HG03354 (cell line): ENCODE measurements around the gene PHLDB2.

Source experiments
- ATAC-seq: cut with Tn5 transposase; IDR thresholded peaks from one replicate; pipeline ENCODE4 v1.9.1; 2021; ENCODE audit warnings: mild to moderate bottlenecking; ENCODE audit not compliant: unreplicated experiment, poor library complexity, severe bottlenecking

PHLDB2 gene

DNA sequence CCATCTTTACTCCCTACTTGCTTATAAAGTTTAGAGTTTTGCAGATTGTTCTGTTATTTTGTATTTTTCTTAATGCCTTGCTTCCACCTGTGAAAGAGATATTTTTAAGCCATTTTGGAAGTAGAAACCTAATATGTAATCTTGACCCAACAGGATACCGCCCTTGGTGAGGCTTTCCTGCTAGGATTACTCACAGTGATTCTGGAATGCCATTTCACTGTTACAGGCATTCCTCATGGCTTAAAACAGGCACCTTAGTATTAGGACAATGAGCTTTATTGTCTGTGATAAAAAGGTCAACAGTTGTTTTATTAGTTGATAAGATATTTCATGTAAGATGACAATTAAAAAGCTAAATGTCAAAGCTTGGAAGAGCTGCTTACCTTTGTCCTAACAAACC is 58.2 kb downstream of the PHLDB2 start:
- no peak for ATAC-seq

GRCh38 chr3:111919370-111920065 is 60.5 kb downstream of the PHLDB2 start:
- no peak for ATAC-seq

- ATAC-seq, result no peak
These were observed 62.1 kb downstream of the PHLDB2 start for GRCh38 chr3:111921181-111921580.

GRCh38 chr3:111923095-111923771 is 64.2 kb downstream of the PHLDB2 start:
- ATAC-seq, result no peak

GRCh38 chr3:111923806-111924205 is 64.7 kb downstream of the PHLDB2 start:
- ATAC-seq, result no peak

DNA sequence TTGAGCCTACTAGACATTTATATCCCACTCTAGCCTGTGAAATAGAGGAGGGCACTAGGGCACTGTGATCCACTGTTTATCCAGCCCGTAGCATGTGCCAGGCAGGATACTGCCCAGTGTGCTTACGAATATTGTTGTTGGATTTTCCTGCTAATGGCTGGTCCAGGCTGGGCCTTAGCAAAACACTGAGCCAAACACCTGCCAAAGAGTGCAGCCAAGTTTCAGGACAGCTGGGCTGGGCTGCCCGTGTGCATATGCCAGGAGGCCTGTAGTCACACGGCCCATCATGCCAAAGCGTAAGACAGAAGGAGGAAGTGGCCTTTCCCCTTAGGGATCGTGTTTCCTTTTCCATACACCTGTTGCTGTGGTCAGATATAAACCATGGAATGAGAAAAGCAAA is 65.2 kb downstream of the PHLDB2 start:
- ATAC-seq, result no peak

GRCh38 chr3:111926266-111926676 is 67.2 kb downstream of the PHLDB2 start:
- ATAC-seq, result no peak

DNA sequence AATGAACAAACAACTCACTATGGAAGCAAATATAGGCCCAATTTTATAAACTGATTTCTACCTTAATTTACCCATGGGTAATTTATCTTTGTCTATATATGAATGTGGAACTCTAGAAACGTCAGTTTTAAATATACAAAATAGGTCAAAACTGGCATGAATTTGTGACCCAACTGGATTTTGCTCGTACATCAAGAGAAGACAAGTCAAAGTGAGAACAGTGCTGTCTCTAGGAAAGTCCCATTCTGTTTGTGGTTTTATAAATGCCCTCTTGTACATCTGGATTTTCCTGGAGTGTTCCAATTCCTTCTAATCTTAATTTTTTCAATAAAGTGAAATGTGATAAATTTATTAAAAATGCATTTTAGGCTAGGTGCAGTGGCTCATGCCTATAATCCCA is 69.5 kb downstream of the PHLDB2 start:
- ATAC-seq, result no peak

DNA sequence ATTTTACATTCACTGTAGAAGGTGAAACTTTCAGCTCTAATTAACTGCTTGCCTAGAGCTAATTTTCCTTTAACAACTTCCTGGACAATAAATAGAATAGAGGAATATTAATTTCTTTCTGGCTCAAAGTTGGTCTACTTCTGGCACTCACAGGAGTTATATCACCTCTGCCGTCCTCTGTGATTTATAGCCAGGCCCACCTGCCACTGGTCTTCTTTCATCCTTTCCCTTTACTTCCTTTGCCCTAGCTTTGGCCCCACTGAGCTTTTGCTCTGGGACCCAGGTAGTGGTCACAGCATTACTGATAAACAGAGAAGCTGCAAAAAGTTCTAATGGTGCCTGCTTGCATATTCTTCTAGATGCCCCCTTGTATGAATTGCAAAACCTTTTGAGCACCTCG is 70.4 kb downstream of the PHLDB2 start:
- no peak for ATAC-seq

GRCh38 chr3:111932946-111933345 is 73.9 kb downstream of the PHLDB2 start:
- no peak for ATAC-seq

- ATAC-seq, result no peak
These were observed 77.3 kb downstream of the PHLDB2 start for GRCh38 chr3:111936191-111936841.

- ATAC-seq, result no peak
These were observed 77.9 kb downstream of the PHLDB2 start for GRCh38 chr3:111936967-111937366.

DNA sequence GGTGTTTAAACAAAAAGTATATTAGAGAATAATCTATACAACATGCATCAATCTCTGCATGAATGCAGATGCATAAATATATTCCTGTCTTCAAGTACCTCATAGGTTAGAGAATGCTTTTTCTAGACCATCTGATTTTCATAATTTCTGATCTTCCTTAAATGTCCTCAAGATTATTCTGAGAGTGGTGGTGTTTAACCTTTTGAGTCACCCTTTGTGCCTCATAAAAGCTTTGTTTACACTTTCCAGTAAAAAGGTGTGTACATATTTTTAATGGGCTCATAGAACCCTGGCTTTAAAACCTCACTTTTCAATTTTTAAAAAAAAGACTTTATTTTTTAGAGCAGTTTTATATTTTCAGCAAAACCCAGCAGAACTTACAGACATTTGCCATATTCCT is 78.8 kb downstream of the PHLDB2 start:
- ATAC-seq, result no peak

GRCh38 chr3:111939873-111940272 is 80.8 kb downstream of the PHLDB2 start:
- no peak for ATAC-seq

DNA sequence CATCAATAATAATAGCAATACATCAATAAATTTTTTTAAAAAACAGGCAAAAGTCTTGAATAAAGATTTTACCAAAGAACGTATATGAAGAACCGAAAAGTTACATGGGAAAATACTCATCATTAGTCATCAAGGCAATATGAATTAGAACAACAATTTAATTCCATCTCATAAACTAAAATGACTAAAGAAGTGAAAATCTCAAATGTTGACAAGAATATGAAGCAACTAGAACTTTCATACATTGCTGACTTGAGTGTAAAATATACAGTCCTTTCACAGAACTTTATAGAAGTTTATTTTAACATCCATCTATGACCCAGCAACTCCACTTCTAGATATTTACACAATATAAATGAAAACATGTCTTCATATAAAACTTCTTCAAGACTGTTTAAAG is 84.5 kb downstream of the PHLDB2 start:
- no peak for ATAC-seq

DNA sequence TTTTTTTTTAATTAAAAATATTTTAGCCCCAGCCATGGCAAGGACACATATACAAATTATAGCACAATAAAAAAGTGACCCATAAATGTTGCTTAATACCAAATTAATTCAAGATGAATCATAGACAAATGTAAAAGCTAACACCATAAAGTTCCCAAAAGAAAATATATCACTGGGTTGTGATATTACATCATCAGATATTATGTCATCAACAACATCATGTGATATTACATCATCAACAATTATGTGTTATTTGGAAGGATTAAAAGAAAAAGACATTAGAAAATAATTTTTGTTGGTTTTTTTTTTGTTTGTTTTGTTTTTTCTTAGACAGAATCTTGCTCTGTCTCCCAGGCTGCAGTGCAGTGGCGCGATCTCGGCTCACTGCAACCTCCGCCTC is 85.3 kb downstream of the PHLDB2 start:
- no peak for ATAC-seq

DNA sequence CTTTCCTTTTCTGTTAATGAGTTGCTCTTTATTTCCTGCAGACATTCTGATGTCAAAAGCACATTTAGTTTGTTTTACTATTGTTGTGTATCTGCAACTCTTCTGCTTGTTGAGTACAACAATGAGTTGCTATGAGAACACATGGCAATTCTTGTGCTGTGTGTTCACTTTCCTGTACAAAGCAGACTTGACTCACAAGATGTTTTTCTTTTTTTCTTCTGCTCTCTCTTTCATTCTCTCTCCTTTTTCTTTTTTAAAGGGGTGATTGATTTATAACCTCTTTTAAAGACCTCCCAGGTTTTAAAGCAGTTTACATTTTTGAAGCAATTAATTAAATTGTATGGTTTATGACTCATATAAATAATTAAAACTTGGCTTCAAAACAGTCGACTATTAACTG is 88.2 kb downstream of the PHLDB2 start:
- ATAC-seq, result no peak

DNA sequence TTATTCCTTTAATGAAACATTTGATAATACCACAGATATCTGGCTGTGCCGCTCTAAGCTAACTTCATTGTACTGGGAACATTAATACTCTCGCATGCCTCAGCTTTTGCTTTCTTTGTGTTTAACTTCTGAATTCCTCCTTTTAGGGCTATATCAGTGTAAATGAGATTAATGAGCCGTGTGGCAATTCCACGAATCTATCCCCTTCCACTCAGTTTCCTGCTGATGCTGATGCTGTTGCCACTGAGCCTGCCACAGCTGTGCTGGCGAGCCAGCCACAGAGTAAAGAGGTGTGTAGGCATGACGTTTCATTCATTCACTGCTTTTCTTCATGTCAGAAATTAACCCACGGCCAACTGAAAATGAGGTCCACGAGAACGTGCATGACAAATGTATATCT is 89.7 kb downstream of the PHLDB2 start:
- no peak for ATAC-seq

DNA sequence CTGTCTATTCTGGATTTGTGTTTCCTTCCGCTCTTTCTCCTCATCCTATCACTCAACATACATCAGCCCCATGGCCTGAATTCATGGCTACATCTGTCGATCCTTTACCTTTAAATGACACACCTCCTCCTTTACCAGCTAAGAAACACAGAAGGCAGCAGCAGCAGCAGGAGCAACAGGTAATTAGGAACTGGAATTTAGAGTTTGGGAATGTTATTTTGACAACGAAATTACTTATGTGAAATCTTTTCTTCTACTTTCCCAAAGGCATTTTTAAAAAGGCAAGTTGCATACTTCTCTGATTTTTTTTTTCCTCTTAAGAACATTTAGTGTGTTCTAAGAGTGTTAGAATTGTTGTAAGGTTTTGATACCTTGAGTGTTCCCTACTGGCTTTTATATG is 90.6 kb downstream of the PHLDB2 start:
- ATAC-seq, result no peak

DNA sequence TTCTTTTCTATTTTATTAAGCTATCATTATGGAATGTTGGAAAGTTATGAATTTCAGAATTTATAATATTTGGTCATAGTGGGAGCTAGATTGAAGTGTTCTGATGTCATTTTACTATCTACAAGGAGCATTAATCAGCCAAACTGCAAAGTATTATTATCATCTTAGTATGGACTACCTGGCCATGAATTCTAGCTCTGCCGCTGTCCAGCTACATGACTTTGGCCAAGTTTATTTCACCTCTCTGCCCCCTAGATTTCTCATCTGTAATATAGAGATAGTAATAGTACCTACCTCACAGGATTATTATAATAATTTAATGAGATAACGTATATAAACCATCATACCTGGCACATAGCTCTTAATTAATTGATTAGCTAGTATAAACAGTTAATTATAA is 92.0 kb downstream of the PHLDB2 start:
- no peak for ATAC-seq

GRCh38 chr3:111952086-111952485 is 93.0 kb downstream of the PHLDB2 start:
- no peak for ATAC-seq
